GM10266 (cell line): ENCODE measurements around the gene ZNF652.

Experiments
- DNase-seq: peaks from one replicate; pipeline ENCODE4 v3.0.0; 2012; ENCODE audit errors: extremely low spot score
- CTCF ChIP-seq: IDR thresholded peaks from 2 replicates; pipeline ENCODE4 v1.5.1; 2012; ENCODE audit warnings: mild to moderate bottlenecking, low read depth; ENCODE audit not compliant: control insufficient read depth, insufficient read depth; ENCODE audit errors: missing control alignments

ZNF652 gene

GRCh38 chr17:49334744-49335512 lies 27.1 kb downstream of the ZNF652 start:
- no peak for DNase-seq
- TF ChIP-seq CTCF: no peak

- DNase-seq: no peak
- no peak for TF ChIP-seq CTCF
Observed at GRCh38 chr17:49333804-49334203, 28.2 kb downstream of the ZNF652 start.

GRCh38 chr17:49327835-49328784 lies 33.9 kb downstream of the ZNF652 start:
- TF ChIP-seq CTCF: no peak
- no peak for DNase-seq

GRCh38 chr17:49325980-49326379 lies 36.1 kb downstream of the ZNF652 start:
- TF ChIP-seq CTCF: no peak
- no peak for DNase-seq

- TF ChIP-seq CTCF: no peak
Observed at GRCh38 chr17:49318435-49318965, 43.5 kb downstream of the ZNF652 start.

GRCh38 chr17:49316889-49317675 lies 45.0 kb downstream of the ZNF652 start:
- DNase-seq: no peak

More at GRCh38 chr17:49318435-49318965, 43.5 kb downstream of the ZNF652 start:
- DNase-seq: no peak

More at GRCh38 chr17:49316889-49317675, 45.0 kb downstream of the ZNF652 start:
- TF ChIP-seq CTCF: no peak
